Keratinocyte (primary cell): ENCODE results near the gene CIAO1. TPM values are rescaled to one million over a fixed set of nuclear protein-coding genes. Genes with fewer than 3 reads are reported as not detected.

Source experiments
- DNase-seq: peaks from one replicate; pipeline ENCODE4 v3.0.0-alpha.2; 2011; ENCODE audit warnings: low read depth, missing footprints, low spot score
- FAIRE-seq: peaks from 2 replicates; lab custom pipeline; 2011; peaks lifted over from hg19 to GRCh38; lab: Jason Lieb, UNC
- H2AFZ ChIP-seq: 2 replicates; pipeline ENCODE4 v1.6.0; 2012; ENCODE audit warnings: low read length, control low read depth, inconsistent platforms; ENCODE audit not compliant: control insufficient read depth
- H3K27ac ChIP-seq: 2 replicates; pipeline ENCODE4 v1.5.1; 2011; ENCODE audit warnings: low read length; ENCODE audit not compliant: control insufficient read depth, insufficient read depth
- H3K27me3 ChIP-seq: 3 replicates; pipeline ENCODE4 v1.6.0; 2011; ENCODE audit warnings: low read length; ENCODE audit not compliant: control insufficient read depth, insufficient read depth; ENCODE audit errors: extremely low read depth
- H3K36me3 ChIP-seq, 2 experiments: 2 replicates in 1 of 2; 3 replicates in 1 of 2; pipeline ENCODE4 v1.5.1; 2011; ENCODE audit warnings: low read length in 2 of 2, mild to moderate bottlenecking in 1 of 2; ENCODE audit not compliant: control insufficient read depth in 2 of 2, insufficient read depth in 2 of 2; ENCODE audit errors: extremely low read depth in 1 of 2
- H3K4me1 ChIP-seq: 3 replicates; pipeline ENCODE4 v1.5.1; 2011; ENCODE audit warnings: low read length; ENCODE audit not compliant: control insufficient read depth, insufficient read depth; ENCODE audit errors: extremely low read depth
- H3K4me2 ChIP-seq: 3 replicates; pipeline ENCODE4 v1.6.0; 2011; ENCODE audit warnings: low read depth, low read length; ENCODE audit not compliant: control insufficient read depth, insufficient read depth; ENCODE audit errors: extremely low read depth
- H3K4me3 ChIP-seq, 3 experiments: fragments of 200-600 bp in 1 of 3; sonication (generic) in 1 of 3; 2 replicates in 2 of 3; 3 replicates in 1 of 3; pipeline ENCODE4 v1.5.1; 2011 to 2016; ENCODE audit warnings: low read length in 3 of 3, mild to moderate bottlenecking in 3 of 3, control low read depth in 2 of 3, inconsistent platforms in 1 of 3, low read depth in 1 of 3, mixed read lengths in 1 of 3, mixed run types in 1 of 3, moderate library complexity in 1 of 3; ENCODE audit not compliant: control insufficient read depth in 2 of 3, insufficient read depth in 2 of 3; ENCODE audit errors: extremely low read depth in 1 of 3
- H3K79me2 ChIP-seq: 2 replicates; pipeline ENCODE4 v1.6.0; 2012; ENCODE audit warnings: low read length; ENCODE audit not compliant: control insufficient read depth, insufficient read depth
- H3K9ac ChIP-seq: 3 replicates; pipeline ENCODE4 v1.6.0; 2011; ENCODE audit warnings: low read length; ENCODE audit not compliant: control insufficient read depth, insufficient read depth; ENCODE audit errors: extremely low read depth
- H3K9me1 ChIP-seq: 3 replicates; pipeline ENCODE4 v1.6.0; 2011; ENCODE audit warnings: low read length; ENCODE audit not compliant: control insufficient read depth, insufficient read depth; ENCODE audit errors: extremely low read depth
- H3K9me3 ChIP-seq: 2 replicates; pipeline ENCODE4 v1.5.1; 2012; ENCODE audit warnings: low read depth, low read length; ENCODE audit not compliant: control insufficient read depth
- H4K20me1 ChIP-seq: 3 replicates; pipeline ENCODE4 v1.6.0; 2011; ENCODE audit warnings: low read length; ENCODE audit not compliant: control insufficient read depth, insufficient read depth; ENCODE audit errors: extremely low read depth
- EZH2 ChIP-seq: IDR thresholded peaks from one replicate; pipeline ENCODE4 v1.6.1; 2012; ENCODE audit warnings: inconsistent platforms, mild to moderate bottlenecking, low read length, moderate library complexity
- dilution Hi-C: fragments of 300-500 bp; cut with MboI; formaldehyde crosslinking; loops from one replicate; pipeline ENCODE4 v1.7.0; 2020; ENCODE audit warnings: low sequenced_read_pairs; ENCODE audit not compliant: extremely low pct_ligation_motif_present
- polyA plus RNA-seq, 5 experiments: library from polyadenylated mRNA; depleted of rRNA in 3 of 5; stranded (reverse) in 3 of 5; stranded (forward) in 1 of 5; unstranded in 1 of 5; fragments of >200 nt; gene quantifications; 1 replicate in 1 of 5; 2 replicates in 3 of 5; 3 replicates in 1 of 5; pipeline versions ENCODE4 v1.2.1 to v1.2.3, GENCODE V29; 2011 to 2012; ENCODE audit warnings: missing spikeins in 2 of 5, low read depth in 1 of 5, low replicate concordance in 1 of 5
- TF ChIP-seq, protein P1 (sequence below), 3 experiments: IDR thresholded peaks in 1 of 3; conservative IDR thresholded peaks in 1 of 3; optimal IDR thresholded peaks in 1 of 3; 2 replicates in 2 of 3; 3 replicates in 1 of 3; pipeline versions ENCODE3 to v1.5.1; 2011; ENCODE audit warnings: low read length in 3 of 3, mild to moderate bottlenecking in 3 of 3, moderate library complexity in 2 of 3, control low read depth in 1 of 3, inconsistent platforms in 1 of 3; ENCODE audit not compliant: insufficient read depth in 2 of 3; ENCODE audit errors: extremely low read depth in 1 of 3

CIAO1 gene
- polyA plus RNA-seq, 1 donor (not counting 4 experiments of a cell fraction or from before 2014, with no cell fraction given) = 67.4 TPM

DNA sequence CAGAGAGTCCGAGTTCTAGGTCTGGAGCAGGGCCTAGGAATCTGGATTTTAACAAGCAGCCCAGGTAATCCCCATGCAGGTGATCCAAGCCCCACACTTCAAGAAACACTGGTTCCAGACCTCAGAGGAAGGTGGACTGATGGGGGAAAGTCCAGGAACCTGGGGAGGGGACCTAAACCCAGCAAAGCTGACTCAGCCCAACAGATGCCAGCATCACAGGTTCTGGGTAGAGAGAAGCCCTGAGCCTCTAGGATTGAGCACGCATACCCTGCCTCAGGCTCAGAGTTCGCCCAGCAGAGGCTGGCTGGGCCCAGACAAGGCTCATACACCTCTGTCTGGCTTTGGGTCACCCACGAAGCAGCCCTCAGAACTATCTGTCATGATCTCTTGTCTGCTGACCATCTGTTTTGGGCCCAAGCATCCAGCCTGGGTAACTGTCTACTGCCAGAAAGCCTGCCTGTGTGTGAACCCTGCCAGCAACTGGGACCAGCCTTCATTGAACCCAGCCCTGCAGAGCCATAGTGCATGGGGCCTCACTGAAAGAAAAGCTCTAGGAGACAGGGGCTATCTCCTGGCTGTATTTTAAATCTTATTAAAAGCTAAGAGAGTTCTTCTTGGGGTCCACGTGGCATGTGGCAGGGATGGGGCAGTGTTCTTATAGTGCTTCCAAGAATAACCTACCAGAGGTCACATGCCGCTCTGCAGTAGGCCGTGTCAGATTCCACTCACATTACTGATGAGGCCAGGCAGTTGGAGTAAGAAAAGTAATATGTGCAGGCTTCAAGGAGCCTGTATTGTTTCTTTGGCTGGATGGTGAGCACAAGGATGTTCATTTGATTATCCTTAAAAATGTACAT, 7.6 kb upstream of the CIAO1 start:
- no peak overlapping the region for H3K9ac ChIP-seq
- no peak for FAIRE-seq
- H4K20me1 ChIP-seq = peaks cover 8% of the 10 kb centered on the region

DNA sequence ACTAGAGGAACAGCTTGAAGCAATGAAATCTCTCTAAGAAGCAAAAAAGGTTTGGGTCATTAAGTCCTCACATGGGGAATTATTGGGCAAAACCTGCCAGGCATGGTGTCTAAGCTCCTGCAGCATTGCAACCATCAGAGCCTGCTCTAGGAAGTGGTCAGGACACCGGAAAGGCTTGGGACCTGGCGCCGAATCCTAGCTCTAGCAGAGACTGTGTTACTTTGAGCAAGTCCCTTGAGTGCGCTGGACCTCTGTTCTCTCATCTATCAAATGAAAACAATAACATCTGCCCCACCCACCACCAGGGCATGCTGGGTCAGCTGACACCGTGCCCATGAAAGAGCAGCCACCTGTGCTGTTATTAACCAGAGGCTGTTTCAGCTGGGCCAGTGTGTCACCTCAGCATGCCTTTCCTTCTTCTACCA, 6.5 kb upstream of the CIAO1 start:
- FAIRE-seq (no peak), DNase-seq (no peak)
- dilution Hi-C loops = no loop called here
- no peak overlapping the region for H3K9ac ChIP-seq
- peaks cover 56% of the 10 kb centered on the region for H3K79me2 ChIP-seq
- H3K27ac ChIP-seq = no peak overlapping the region
- no peaks in the 10 kb centered on the region for H3K9me3 ChIP-seq
- no peak overlapping the region for H3K4me2 ChIP-seq
- no peaks in the 10 kb centered on the region for H3K9me1 ChIP-seq
- H4K20me1 ChIP-seq = peaks cover 8% of the 10 kb centered on the region
- TF ChIP-seq, protein P1, sequence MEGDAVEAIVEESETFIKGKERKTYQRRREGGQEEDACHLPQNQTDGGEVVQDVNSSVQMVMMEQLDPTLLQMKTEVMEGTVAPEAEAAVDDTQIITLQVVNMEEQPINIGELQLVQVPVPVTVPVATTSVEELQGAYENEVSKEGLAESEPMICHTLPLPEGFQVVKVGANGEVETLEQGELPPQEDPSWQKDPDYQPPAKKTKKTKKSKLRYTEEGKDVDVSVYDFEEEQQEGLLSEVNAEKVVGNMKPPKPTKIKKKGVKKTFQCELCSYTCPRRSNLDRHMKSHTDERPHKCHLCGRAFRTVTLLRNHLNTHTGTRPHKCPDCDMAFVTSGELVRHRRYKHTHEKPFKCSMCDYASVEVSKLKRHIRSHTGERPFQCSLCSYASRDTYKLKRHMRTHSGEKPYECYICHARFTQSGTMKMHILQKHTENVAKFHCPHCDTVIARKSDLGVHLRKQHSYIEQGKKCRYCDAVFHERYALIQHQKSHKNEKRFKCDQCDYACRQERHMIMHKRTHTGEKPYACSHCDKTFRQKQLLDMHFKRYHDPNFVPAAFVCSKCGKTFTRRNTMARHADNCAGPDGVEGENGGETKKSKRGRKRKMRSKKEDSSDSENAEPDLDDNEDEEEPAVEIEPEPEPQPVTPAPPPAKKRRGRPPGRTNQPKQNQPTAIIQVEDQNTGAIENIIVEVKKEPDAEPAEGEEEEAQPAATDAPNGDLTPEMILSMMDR (optimal IDR thresholded peaks at IDR 0.05 in 1 of 3, IDR thresholded peaks at IDR 0.05 in 1 of 3, conservative IDR thresholded peaks at IDR 0.05 in 1 of 3; ENCODE audit: extremely low read depth in 1 of 3, insufficient read depth in 2 of 3, low read length in 3 of 3) = no peak
- TF ChIP-seq EZH2 = no peak
- H3K4me1 ChIP-seq = peaks cover 27% of the 10 kb centered on the region
- H2AFZ ChIP-seq = no peak overlapping the region
- H3K4me3 ChIP-seq = no peak overlapping the region
- no peaks in the 10 kb centered on the region for H3K27me3 ChIP-seq
- peaks cover 19 to 20% of the 10 kb centered on the region in 2 experiments for H3K36me3 ChIP-seq

More for the DNA sequence above, 7.6 kb upstream of the CIAO1 start:
- no peaks in the 10 kb centered on the region for H3K27me3 ChIP-seq
- H3K79me2 ChIP-seq = peaks cover 45% of the 10 kb centered on the region
- no peak overlapping the region for H3K4me3 ChIP-seq
- no peak for TF ChIP-seq EZH2
- TF ChIP-seq, protein P1 (optimal IDR thresholded peaks at IDR 0.05 in 1 of 3, IDR thresholded peaks at IDR 0.05 in 1 of 3, conservative IDR thresholded peaks at IDR 0.05 in 1 of 3; ENCODE audit: extremely low read depth in 1 of 3, insufficient read depth in 2 of 3, low read length in 3 of 3) = no peak
- H2AFZ ChIP-seq = no peak overlapping the region
- H3K4me2 ChIP-seq = no peak overlapping the region
- H3K4me1 ChIP-seq = peaks cover 22% of the 10 kb centered on the region
- dilution Hi-C loops = no loop called here
- H3K36me3 ChIP-seq = peaks cover 27 to 30% of the 10 kb centered on the region in 2 experiments
- no peak overlapping the region for H3K27ac ChIP-seq
- H3K9me1 ChIP-seq = no peaks in the 10 kb centered on the region
- DNase-seq = no peak
- no peaks in the 10 kb centered on the region for H3K9me3 ChIP-seq
